ENCODE data around the gene SLC7A1. TPM values are rescaled to one million over a fixed set of nuclear protein-coding genes. Genes with fewer than 3 reads are reported as not detected.

Gene SLC7A1
- polyA plus RNA-seq, 1 experiment = 43.2 TPM

GRCh38 chr13:29510651-29511084, 84.8 kb downstream of the SLC7A1 start:
- CTCF ChIA-PET = interaction anchor here (13.5 kb wide), 1 partner anchor 197 kb away, joined by 173 read pairs; no protein-coding TSS in a partner anchor
- no peak for DNase-seq (ENCODE audit: low read depth)
- Histone ChIP-seq H3K27me3 (ENCODE audit: control insufficient read depth, insufficient read depth, low read length) (no peaks in the 10 kb centered on the region), H3K36me3 (ENCODE audit: control insufficient read depth, insufficient read depth, low read length) (peaks cover 28% of the 10 kb centered on the region), H3K4me3 (ENCODE audit: low read depth, low read length) (no peak overlapping the region)
- POLR2A ChIA-PET = no interaction called here
- no peak for TF ChIP-seq CTCF (IDR thresholded peaks at IDR 0.05; ENCODE audit: insufficient read depth, low read depth, low read length)

GRCh38 chr13:29509999-29510589, 85.4 kb downstream of the SLC7A1 start:
- peaks cover 25% of the 10 kb centered on the region for H3K36me3 ChIP-seq (ENCODE audit: control insufficient read depth, insufficient read depth, low read length)
- no peak for DNase-seq (ENCODE audit: low read depth)
- TF ChIP-seq CTCF (IDR thresholded peaks at IDR 0.05; ENCODE audit: insufficient read depth, low read depth, low read length) = no peak

GRCh38 chr13:29508876-29509252, 86.6 kb downstream of the SLC7A1 start:
- DNase-seq (ENCODE audit: low read depth) = no peak
- Histone ChIP-seq H3K4me3 (ENCODE audit: low read depth, low read length) (no peak overlapping the region), H3K36me3 (ENCODE audit: control insufficient read depth, insufficient read depth, low read length) (peaks cover 15% of the 10 kb centered on the region), H3K27me3 (ENCODE audit: control insufficient read depth, insufficient read depth, low read length) (no peaks in the 10 kb centered on the region)
- ChIA-PET POLR2A (no interaction called here), CTCF (interaction anchor here (0.6 to 13.5 kb wide), 43 partner anchors 8 to 625 kb away, joined by 3 to 173 read pairs (median 5); partner anchors contain the start of gene SLC7A1)
- no peak for TF ChIP-seq CTCF (IDR thresholded peaks at IDR 0.05; ENCODE audit: insufficient read depth, low read depth, low read length)

More at GRCh38 chr13:29509999-29510589, 85.4 kb downstream of the SLC7A1 start:
- CTCF ChIA-PET = interaction anchor here (1.6 to 13.5 kb wide), 5 partner anchors 197 to 623 kb away, joined by 4 to 173 read pairs (median 13); no protein-coding TSS in a partner anchor
- Histone ChIP-seq H3K27me3 (ENCODE audit: control insufficient read depth, insufficient read depth, low read length) (no peaks in the 10 kb centered on the region), H3K4me3 (ENCODE audit: low read depth, low read length) (no peak overlapping the region)
- POLR2A ChIA-PET = interaction anchor here (0.6 kb wide), 1 partner anchor 348 kb away, joined by 4 read pairs; no protein-coding TSS in a partner anchor

- H3K4me3 ChIP-seq (ENCODE audit: low read depth, low read length) = no peak overlapping the region
- POLR2A ChIA-PET = no interaction called here
Observed at GRCh38 chr13:29508130-29508875, 87.2 kb downstream of the SLC7A1 start.

More at GRCh38 chr13:29508130-29508875, 87.2 kb downstream of the SLC7A1 start:
- TF ChIP-seq CTCF (IDR thresholded peaks at IDR 0.05; ENCODE audit: insufficient read depth, low read depth, low read length) = peak; percentile 97
- DNase-seq (ENCODE audit: low read depth) = no peak
- CTCF ChIA-PET = interaction anchor here (0.6 to 13.5 kb wide), 55 partner anchors 8 to 625 kb away, joined by 3 to 173 read pairs (median 4); partner anchors contain the start of gene SLC7A1
- Histone ChIP-seq H3K36me3 (ENCODE audit: control insufficient read depth, insufficient read depth, low read length) (peaks cover 11% of the 10 kb centered on the region), H3K27me3 (ENCODE audit: control insufficient read depth, insufficient read depth, low read length) (no peaks in the 10 kb centered on the region)
